Lower leg skin (tissue), 3 donors: ENCODE data around the gene KRT13.

Experiments
- CTCF ChIP-seq, 3 donors: fragments of 450-650 bp; IDR thresholded peaks; one replicate each; pipeline ENCODE4 v1.5.1; 2016; ENCODE audit warnings: antibody characterized with exemption in 3 of 3, mild to moderate bottlenecking in 3 of 3, moderate library complexity in 2 of 3
- POLR2A ChIP-seq, 2 donors: fragments of 450-650 bp; IDR thresholded peaks; one replicate each; pipeline ENCODE4 v1.6.1; 2016 to 2017; ENCODE audit warnings: antibody characterized with exemption in 2 of 2, mild to moderate bottlenecking in 1 of 2, moderate library complexity in 1 of 2

DNA sequence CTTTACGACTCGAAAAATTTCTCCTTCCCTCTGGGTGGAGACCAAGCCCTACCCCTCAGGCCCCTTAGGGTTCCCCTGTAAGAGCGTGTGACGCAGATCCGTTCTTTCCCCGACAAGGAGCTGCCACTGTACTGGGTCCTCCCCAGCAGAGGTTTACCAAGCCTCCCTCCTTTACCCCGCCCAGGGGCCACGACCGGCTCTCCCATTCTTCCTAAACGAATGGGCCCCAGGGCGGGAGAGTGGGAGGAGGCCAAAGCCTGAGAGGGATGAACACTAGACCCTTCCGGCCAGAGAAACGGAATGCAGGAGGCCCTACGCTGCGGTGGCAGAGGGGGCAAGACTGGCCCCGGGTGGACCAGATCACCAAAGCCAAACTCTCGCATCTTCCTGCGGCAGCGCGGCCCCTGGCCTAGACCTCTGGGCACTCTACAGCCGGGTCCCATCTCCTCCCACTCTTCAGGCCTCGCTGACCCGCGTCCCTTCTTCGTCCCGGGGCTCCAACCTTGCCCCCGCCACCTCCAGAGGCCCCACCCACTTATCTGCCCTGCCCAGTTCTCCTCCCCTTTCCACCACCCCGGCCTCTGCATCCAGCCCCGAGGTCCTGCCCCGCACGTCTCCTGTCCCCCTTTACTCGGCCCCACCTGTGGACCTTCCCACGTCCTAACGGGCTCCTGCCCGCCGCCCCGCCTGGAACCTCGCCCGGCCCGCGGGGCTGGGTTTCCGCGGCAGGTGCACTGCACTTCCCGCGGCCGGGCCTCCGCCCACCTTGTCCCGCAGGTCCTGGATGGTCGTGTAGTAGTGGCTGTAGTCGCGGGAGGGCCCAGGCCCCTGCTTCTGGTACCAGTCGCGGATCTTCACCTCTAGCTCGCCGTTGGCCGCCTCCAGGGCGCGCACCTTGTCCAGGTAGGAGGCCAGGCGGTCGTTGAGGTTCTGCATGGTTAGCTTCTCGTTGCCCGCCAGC, 21.9 kb upstream of the KRT13 start:
- TF ChIP-seq CTCF (IDR thresholded peaks at IDR 0.05) = no peak
- no peak for TF ChIP-seq POLR2A (IDR thresholded peaks at IDR 0.05)
